IMR-90 (cell line): ENCODE measurements around the gene HOXC13. TPM values are rescaled to one million over a fixed set of nuclear protein-coding genes. Genes with fewer than 3 reads are reported as not detected.
A peak's percentile ranks its signal among the peaks of the same experiment; 100 is the strongest.

Experiments
- ATAC-seq: fragments of 200-7000 bp; cut with Tn5 transposase; 2 replicates; pipeline ENCODE4 v1.9.1; 2020; ENCODE audit warnings: low read depth, mild to moderate bottlenecking, moderate library complexity
- BruUV-seq: library from RNA; stranded (reverse); fragments of 400-500 nt; replicated peaks from 2 replicates; lab custom pipeline; 2021; lab: Mats Ljungman, UMichigan
- CTCF ChIA-PET: fragments of 300-600 bp; formaldehyde crosslinking; extraction: SDS; loops from one replicate; lab custom pipeline; 2021; ENCODE audit warnings: antibody characterized with exemption; lab: Yijun Ruan, JAX
- POLR2A ChIA-PET: fragments of 300-600 bp; sonication (Branson Sonifier 250); formaldehyde crosslinking; loops from one replicate; lab custom pipeline; 2022; ENCODE audit warnings: antibody characterized with exemption; ENCODE audit not compliant: unreplicated experiment; lab: Charles Lee
- DNase-seq: peaks from one replicate; pipeline ENCODE4 v3.0.0; 2013
- H2AFZ ChIP-seq: replicated peaks from 2 replicates; pipeline ENCODE3; 2013; ENCODE audit warnings: low read length, mild to moderate bottlenecking; ENCODE audit not compliant: poor library complexity
- H2AK5ac ChIP-seq: 2 replicates; pipeline ENCODE4 v1.6.1; 2013; ENCODE audit warnings: low read depth, low read length, inconsistent platforms
- H2AK9ac ChIP-seq: replicated peaks from 2 replicates; pipeline ENCODE3; 2013; ENCODE audit warnings: mild to moderate bottlenecking, low read depth, low read length, moderate library complexity; ENCODE audit not compliant: poor library complexity
- H2BK120ac ChIP-seq: 2 replicates; pipeline ENCODE4 v1.6.1; 2013; ENCODE audit warnings: low read depth, low read length, inconsistent platforms
- H2BK15ac ChIP-seq: 3 replicates; pipeline ENCODE4 v1.6.1; 2013; ENCODE audit warnings: low read depth, low read length, inconsistent platforms
- H2BK20ac ChIP-seq: 2 replicates; pipeline ENCODE4 v1.6.1; 2013; ENCODE audit warnings: low read depth, mild to moderate bottlenecking, inconsistent platforms, low read length, moderate library complexity
- H2BK5ac ChIP-seq: 2 replicates; pipeline ENCODE4 v1.6.1; 2013; ENCODE audit warnings: mild to moderate bottlenecking, low read depth, low read length, inconsistent platforms; ENCODE audit not compliant: poor library complexity, severe bottlenecking
- H3K14ac ChIP-seq: replicated peaks from 2 replicates; pipeline ENCODE4 v1.6.1; 2013; ENCODE audit warnings: low read depth, low read length, inconsistent platforms
- H3K18ac ChIP-seq: 2 replicates; pipeline ENCODE4 v1.6.1; 2013; ENCODE audit warnings: low read depth, low read length, control low read depth
- H3K23ac ChIP-seq: 2 replicates; pipeline ENCODE4 v1.6.1; 2013; ENCODE audit warnings: low read depth, low read length, inconsistent platforms
- H3K27ac ChIP-seq: 2 replicates; pipeline ENCODE4 v1.5.1; 2013; ENCODE audit warnings: mild to moderate bottlenecking, control low read depth, low read length; ENCODE audit not compliant: insufficient read depth
- H3K27me3 ChIP-seq: 2 replicates; pipeline ENCODE4 v1.6.1; 2013; ENCODE audit warnings: low read length; ENCODE audit not compliant: control insufficient read depth, insufficient read depth
- H3K36me3 ChIP-seq: 2 replicates; pipeline ENCODE4 v1.6.1; 2013; ENCODE audit warnings: low read length, mixed read lengths; ENCODE audit not compliant: control insufficient read depth, insufficient read depth
- H3K4ac ChIP-seq: 2 replicates; pipeline ENCODE4 v1.6.1; 2013; ENCODE audit warnings: low read depth, low read length, inconsistent platforms
- H3K4me1 ChIP-seq: 2 replicates; pipeline ENCODE4 v1.6.1; 2013; ENCODE audit warnings: low read length, mixed read lengths; ENCODE audit not compliant: control insufficient read depth, insufficient read depth
- H3K4me2 ChIP-seq: 2 replicates; pipeline ENCODE4 v1.6.1; 2013; ENCODE audit warnings: low read depth, mild to moderate bottlenecking, control low read depth, low read length, moderate library complexity
- H3K4me3 ChIP-seq: 2 replicates; pipeline ENCODE4 v1.5.1; 2013; ENCODE audit warnings: low read depth, mild to moderate bottlenecking, control low read depth, low read length, moderate library complexity; ENCODE audit not compliant: insufficient read depth
- H3K56ac ChIP-seq: 2 replicates; pipeline ENCODE4 v1.6.1; 2013; ENCODE audit warnings: low read length, inconsistent platforms; ENCODE audit not compliant: insufficient read depth; ENCODE audit errors: extremely low read depth
- H3K79me1 ChIP-seq, 2 experiments: 2 replicates each; pipeline ENCODE4 v1.6.1; 2013; ENCODE audit warnings: low read length in 2 of 2, inconsistent platforms in 1 of 2, low read depth in 1 of 2
- H3K9ac ChIP-seq: 2 replicates; pipeline ENCODE4 v1.6.1; 2013; ENCODE audit warnings: low read depth, low read length, control low read depth
- H3K9me1 ChIP-seq: 2 replicates; pipeline ENCODE4 v1.6.1; 2013; ENCODE audit warnings: low read length, inconsistent platforms; ENCODE audit not compliant: insufficient read depth
- H3K9me3 ChIP-seq: 2 replicates; pipeline ENCODE4 v1.6.1; 2013; ENCODE audit warnings: low read length; ENCODE audit not compliant: control insufficient read depth, insufficient read depth
- H4K20me1 ChIP-seq: 2 replicates; pipeline ENCODE4 v1.6.1; 2013; ENCODE audit warnings: low read length, inconsistent platforms; ENCODE audit not compliant: insufficient read depth
- H4K5ac ChIP-seq: 2 replicates; pipeline ENCODE4 v1.6.1; 2013; ENCODE audit warnings: mild to moderate bottlenecking, low read depth, low read length, control low read depth
- H4K8ac ChIP-seq, 2 experiments: 2 replicates each; pipeline ENCODE4 v1.6.1; 2013; ENCODE audit warnings: low read depth in 2 of 2, low read length in 2 of 2, control low read depth in 1 of 2, inconsistent platforms in 1 of 2
- H4K91ac ChIP-seq: 2 replicates; pipeline ENCODE4 v1.6.1; 2013; ENCODE audit warnings: low read depth, low read length, inconsistent platforms; ENCODE audit not compliant: insufficient read depth
- BHLHE40 ChIP-seq: fragments of 150-350 bp; IDR thresholded peaks from 2 replicates; pipeline ENCODE4 v1.6.1; 2016; ENCODE audit warnings: mild to moderate bottlenecking, low read depth, low read length
- CHD1 ChIP-seq: IDR thresholded peaks from 2 replicates; pipeline ENCODE4 v1.6.1; 2012; ENCODE audit warnings: low read depth, low read length, improper control_type of control experiment
- RFX5 ChIP-seq: IDR thresholded peaks from 2 replicates; pipeline ENCODE4 v1.8.0; 2012; ENCODE audit warnings: low read depth, mild to moderate bottlenecking, low read length, moderate library complexity
- USF2 ChIP-seq: fragments of 150-350 bp; IDR thresholded peaks from 2 replicates; pipeline ENCODE4 v1.6.1; 2017; ENCODE audit warnings: mild to moderate bottlenecking, antibody characterized with exemption, low read length, low read depth
- WGBS, 2 experiments: methylation state at CpG; one replicate each; pipeline versions ENCODE4 v1.1.5 to v1.1.7; 2013; ENCODE audit warnings: missing lambda C conversion rate in 2 of 2; ENCODE audit not compliant: insufficient read length in 1 of 2; ENCODE audit errors: extremely low coverage in 2 of 2; 5-methylcytosine and 5-hydroxymethylcytosine counted together
- dilution Hi-C: fragments of 300-500 bp; cut with HindIII; formaldehyde crosslinking; loops from one replicate; pipeline ENCODE4 v1.14.3; 2018; ENCODE audit warnings: low sequenced_read_pairs; ENCODE audit not compliant: unreplicated experiment
- in situ Hi-C: fragments of 300-500 bp; cut with MboI; formaldehyde crosslinking; loops from 3 replicates; pipeline ENCODE4 v1.14.3; 2019; ENCODE audit warnings: low sequenced_read_pairs, inconsistent platforms, mixed read lengths
- intact Hi-C: fragments of 100-400 bp; cut with micrococcal nuclease; formaldehyde crosslinking; loops from 2 replicates; pipeline ENCODE4 v1.10.0; 2022
- polyA plus RNA-seq, 3 experiments: library from polyadenylated mRNA; depleted of rRNA; stranded (reverse); fragments of >200 nt; gene quantifications; 2 replicates each; pipeline ENCODE4 v1.2.3, GENCODE V29; 2012; ENCODE audit warnings: low replicate concordance in 1 of 3
- total RNA-seq: library from RNA; depleted of rRNA; stranded (reverse); fragments of >200 nt; gene quantifications from 2 replicates; pipeline ENCODE4 v1.2.3, GENCODE V29; 2012

HOXC13 gene
- total and polyA plus RNA-seq, 2 of the 4 experiments (the other 2 are of a cell fraction), result not detected

DNA sequence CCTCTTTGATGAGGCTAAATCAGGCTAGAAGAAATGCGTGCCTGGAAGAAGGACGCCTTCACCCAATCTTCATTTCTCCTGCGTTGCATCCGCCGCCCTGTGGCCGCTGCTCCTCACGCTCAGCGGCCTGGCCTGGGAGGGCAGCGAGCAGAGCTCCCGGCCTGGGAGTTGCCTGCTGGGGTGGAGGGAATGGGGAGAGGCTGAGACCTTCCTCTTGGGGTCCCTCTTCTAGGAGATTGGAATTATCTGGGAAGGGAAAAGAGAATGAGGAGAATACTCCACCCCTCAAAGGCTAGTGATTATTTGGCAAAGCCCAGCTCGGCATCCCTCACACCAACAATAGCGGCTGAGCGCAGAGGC lies 13.7 kb downstream of the HOXC13 start:
- Histone ChIP-seq H3K56ac (no peak overlapping the region), H3K23ac (no peak overlapping the region), H3K27ac (no peak overlapping the region), H4K20me1 (no peaks in the 10 kb centered on the region), H4K91ac (no peak overlapping the region), H2BK120ac (no peak overlapping the region), H3K4me1 (no peaks in the 10 kb centered on the region), H2AK5ac (no peak overlapping the region), H2BK15ac (no peak overlapping the region), H4K5ac (no peak overlapping the region), H2AFZ (peak overlapping the region; percentile 43), H3K36me3 (no peaks in the 10 kb centered on the region), H3K14ac (no peak overlapping the region), H3K9ac (no peak overlapping the region), H3K18ac (no peak overlapping the region), H3K4me2 (no peak overlapping the region), H2BK5ac (no peak overlapping the region), H2BK20ac (no peak overlapping the region), H3K4ac (no peak overlapping the region), H3K4me3 (no peak overlapping the region), H3K9me1 (no peaks in the 10 kb centered on the region), H2AK9ac (no peak overlapping the region), H3K9me3 (peaks cover 4% of the 10 kb centered on the region; the same call in 1 of the 2 replicates), H3K27me3 (peaks cover 96% of the 10 kb centered on the region), H4K8ac (no peak overlapping the region), H3K79me1 (no peaks in the 10 kb centered on the region)
- DNase-seq (no peak), ATAC-seq (peak; percentile 29; the same call in 1 of the 2 replicates)
- in situ Hi-C loops, result no loop called here
- TF ChIP-seq BHLHE40, result no peak
- TF ChIP-seq CHD1, result no peak
- no peak for TF ChIP-seq USF2
- TF ChIP-seq RFX5, result no peak
- ChIA-PET CTCF (no interaction called here), POLR2A (interaction anchor here (0.6 kb wide), 1 partner anchor 247 kb away, joined by 6 read pairs; no protein-coding TSS in a partner anchor)
- BruUV-seq, result no TSS peak
- no CpG with 5 or more reads among the region's 13 CpGs for WGBS, 2 experiments
- dilution Hi-C loops, result no loop called here
- intact Hi-C loops, result no loop called here
